Ramos (cell line): ENCODE results near the gene TTLL11.

Source experiments
- in situ Hi-C: fragments of 300-500 bp; cut with MboI; formaldehyde crosslinking; loops from one replicate; pipeline ENCODE4 v1.14.3; 2022; ENCODE audit warnings: low sequenced_read_pairs; ENCODE audit not compliant: unreplicated experiment

The TTLL11 gene

GRCh38 chr9:121876255-121876654, 216.9 kb downstream of the TTLL11 start:
- in situ Hi-C loops: no loop called here

- in situ Hi-C loops: no loop called here
Observed at GRCh38 chr9:121874524-121874923, 218.6 kb downstream of the TTLL11 start.

GRCh38 chr9:121871431-121872025, 221.6 kb downstream of the TTLL11 start:
- in situ Hi-C loops: no loop called here

GRCh38 chr9:121870271-121870670, 222.8 kb downstream of the TTLL11 start:
- in situ Hi-C loops: no loop called here

- in situ Hi-C loops: no loop called here
Observed at GRCh38 chr9:121868626-121869025, 224.5 kb downstream of the TTLL11 start.

- in situ Hi-C loops: no loop called here
Observed at GRCh38 chr9:121866927-121867326, 226.2 kb downstream of the TTLL11 start.

GRCh38 chr9:121865884-121866283, 227.2 kb downstream of the TTLL11 start:
- in situ Hi-C loops: no loop called here

- in situ Hi-C loops: no loop called here
Observed at GRCh38 chr9:121865060-121865459, 228.0 kb downstream of the TTLL11 start.

GRCh38 chr9:121863955-121864354, 229.2 kb downstream of the TTLL11 start:
- in situ Hi-C loops: no loop called here

GRCh38 chr9:121862371-121863332, 230.5 kb downstream of the TTLL11 start:
- in situ Hi-C loops: no loop called here

- in situ Hi-C loops: no loop called here
Observed at GRCh38 chr9:121861501-121862180, 231.5 kb downstream of the TTLL11 start.

GRCh38 chr9:121860744-121861143, 232.4 kb downstream of the TTLL11 start:
- in situ Hi-C loops: no loop called here

- in situ Hi-C loops: no loop called here
Observed at GRCh38 chr9:121860213-121860612, 232.9 kb downstream of the TTLL11 start.

- in situ Hi-C loops: no loop called here
Observed at GRCh38 chr9:121859646-121860045, 233.5 kb downstream of the TTLL11 start.

- in situ Hi-C loops: no loop called here
Observed at GRCh38 chr9:121858788-121859187, 234.3 kb downstream of the TTLL11 start.

- in situ Hi-C loops: no loop called here
Observed at GRCh38 chr9:121857928-121858327, 235.2 kb downstream of the TTLL11 start.

- in situ Hi-C loops: no loop called here
Observed at GRCh38 chr9:121855476-121855875, 237.6 kb downstream of the TTLL11 start.

- in situ Hi-C loops: no loop called here
Observed at GRCh38 chr9:121853617-121854395, 239.3 kb downstream of the TTLL11 start.

GRCh38 chr9:121852651-121853616, 240.2 kb downstream of the TTLL11 start:
- in situ Hi-C loops: no loop called here
